Panc1 (cell line): ENCODE measurements around the gene EMB. TPM values are rescaled to one million over a fixed set of nuclear protein-coding genes. Genes with fewer than 3 reads are reported as not detected.
"Not testable (repeated sequence)": the region's sequence is repeated elsewhere in the genome, so short reads cannot be mapped to it uniquely, and the experiment has no call there.

ENCODE experiments used
- ATAC-seq: fragments of 200-7000 bp; cut with Tn5 transposase; 2 replicates; pipeline ENCODE4 v1.9.1; 2020; ENCODE audit warnings: mild to moderate bottlenecking, moderate library complexity
- BruUV-seq: library from RNA; stranded (reverse); fragments of 400-500 nt; replicated peaks from 2 replicates; lab custom pipeline; 2021; lab: Mats Ljungman, UMichigan
- CTCF ChIA-PET: fragments of 300-600 bp; sonication (Branson Sonifier 250); formaldehyde crosslinking; loops from one replicate; lab custom pipeline; 2022; ENCODE audit warnings: antibody characterized with exemption; lab: Charles Lee
- POLR2A ChIA-PET: fragments of 300-600 bp; sonication (Branson Sonifier 250); formaldehyde crosslinking; loops from one replicate; lab custom pipeline; 2022; ENCODE audit warnings: antibody characterized with exemption; lab: Charles Lee
- DNase-seq: peaks from one replicate; pipeline ENCODE4 v3.0.0-alpha.2; 2010; ENCODE audit warnings: low read depth, low spot score
- H3K27ac ChIP-seq: 2 replicates; pipeline ENCODE4 v1.5.1; 2011; ENCODE audit warnings: mild to moderate bottlenecking, low read length, inconsistent platforms
- H3K27me3 ChIP-seq: fragments of 200-500 bp; sonication (Bioruptor generic); 2 replicates; pipeline ENCODE4 v1.6.0; 2014; ENCODE audit warnings: low read length, inconsistent platforms; ENCODE audit not compliant: control insufficient read depth, insufficient read depth
- H3K36me3 ChIP-seq: fragments of 200-500 bp; sonication (Bioruptor generic); 2 replicates; pipeline ENCODE4 v1.5.1; 2014; ENCODE audit warnings: inconsistent platforms, mild to moderate bottlenecking, low read length, moderate library complexity; ENCODE audit not compliant: control insufficient read depth, insufficient read depth
- H3K4me1 ChIP-seq: 2 replicates; pipeline ENCODE4 v1.5.1; 2011; ENCODE audit warnings: inconsistent platforms, mild to moderate bottlenecking, low read length, moderate library complexity; ENCODE audit not compliant: control insufficient read depth, insufficient read depth
- H3K4me3 ChIP-seq, 2 experiments: 2 replicates each; pipeline ENCODE4 v1.5.1; 2011 to 2012; ENCODE audit warnings: low read depth in 2 of 2, low read length in 2 of 2, mild to moderate bottlenecking in 2 of 2, inconsistent platforms in 1 of 2, moderate library complexity in 1 of 2
- H3K9me3 ChIP-seq: fragments of 200-500 bp; sonication (Bioruptor generic); 2 replicates; pipeline ENCODE4 v1.5.1; 2014; ENCODE audit warnings: low read depth, mild to moderate bottlenecking, inconsistent platforms, low read length, moderate library complexity; ENCODE audit not compliant: control insufficient read depth, insufficient read depth
- POLR2AphosphoS5 ChIP-seq: IDR thresholded peaks from 2 replicates; pipeline ENCODE4 v1.6.1; 2012; ENCODE audit warnings: mild to moderate bottlenecking, low read depth, low read length, moderate library complexity
- SIN3A ChIP-seq: IDR thresholded peaks from 2 replicates; pipeline ENCODE4 v1.6.1; 2012; ENCODE audit warnings: low read depth, mild to moderate bottlenecking, low read length, moderate library complexity, borderline replicate concordance; ENCODE audit not compliant: insufficient read depth
- TCF7L2 ChIP-seq: IDR thresholded peaks from 2 replicates; pipeline ENCODE4 v1.6.1; 2011; ENCODE audit warnings: mild to moderate bottlenecking, low read depth, low read length, inconsistent platforms
- in situ Hi-C: cut with HindIII; loops from 2 replicates; pipeline ENCODE4 v1.10.0; 2016; ENCODE audit warnings: low sequenced_read_pairs, low pct_unique_long_range_greater_than_20kb
- intact Hi-C: fragments of 100-400 bp; cut with micrococcal nuclease; formaldehyde crosslinking; loops from one replicate; pipeline ENCODE4 v1.10.0; 2022; ENCODE audit not compliant: unreplicated experiment
- total RNA-seq: library from RNA; stranded (reverse); gene quantifications from one replicate; pipeline ENCODE4 v1.2.1, GENCODE V29; 2021; ENCODE audit not compliant: unreplicated experiment
- TF ChIP-seq, protein P1 (sequence below), 2 experiments: IDR thresholded peaks; 2 replicates each; pipeline ENCODE4 v1.6.1; 2011 to 2012; ENCODE audit warnings: low read depth in 2 of 2, control low read depth in 1 of 2, low read length in 1 of 2, mild to moderate bottlenecking in 1 of 2, moderate library complexity in 1 of 2; ENCODE audit not compliant: insufficient read depth in 1 of 2
- TF ChIP-seq, protein P2 (sequence below): fragments of 450-650 bp; IDR thresholded peaks from 2 replicates; pipeline ENCODE4 v1.5.1; 2017; ENCODE audit warnings: mild to moderate bottlenecking

The EMB gene
- total RNA-seq, 1 experiment from 2014 or later = 65.9 TPM

DNA sequence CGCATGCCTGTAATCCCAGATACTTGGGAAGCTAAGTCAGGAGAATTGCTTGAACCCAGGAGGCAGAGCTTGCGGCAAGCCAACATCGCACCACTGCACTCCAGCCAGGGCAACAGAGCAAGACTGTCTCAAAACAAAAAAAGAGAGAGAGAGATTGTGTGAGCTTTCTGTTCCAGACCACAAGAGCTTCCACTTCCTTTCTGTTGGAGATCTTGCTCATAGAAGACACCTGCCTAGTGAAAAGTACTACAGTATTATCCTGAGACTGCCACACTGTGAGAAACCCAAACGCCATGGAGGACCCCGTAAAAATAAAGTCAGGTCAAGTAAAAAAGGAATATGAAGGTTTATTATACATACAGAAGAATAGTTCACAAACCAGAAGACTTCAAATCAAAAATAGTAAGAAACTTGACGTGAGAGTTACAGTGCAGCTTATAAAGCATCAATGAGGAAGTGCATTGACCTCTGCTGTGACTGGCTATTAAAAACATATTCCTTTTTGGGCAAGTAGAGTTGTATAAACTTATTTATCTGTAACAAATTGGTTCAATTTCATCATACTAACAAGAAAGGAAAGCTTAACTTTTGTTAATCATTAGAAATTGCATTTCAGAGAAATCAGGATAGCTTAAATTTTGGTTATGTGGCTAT is 4.3 kb upstream of the EMB start:
- no peak overlapping the region for H3K27ac ChIP-seq
- H3K9me3 ChIP-seq = no peaks in the 10 kb centered on the region
- POLR2A ChIA-PET = no interaction called here
- H3K4me3 ChIP-seq = no peak overlapping the region
- BruUV-seq = no TSS peak
- no peaks in the 10 kb centered on the region for H3K36me3 ChIP-seq
- TF ChIP-seq SIN3A (no peak), POLR2AphosphoS5 (no peak), TCF7L2 (no peak)
- TF ChIP-seq, protein P1, sequence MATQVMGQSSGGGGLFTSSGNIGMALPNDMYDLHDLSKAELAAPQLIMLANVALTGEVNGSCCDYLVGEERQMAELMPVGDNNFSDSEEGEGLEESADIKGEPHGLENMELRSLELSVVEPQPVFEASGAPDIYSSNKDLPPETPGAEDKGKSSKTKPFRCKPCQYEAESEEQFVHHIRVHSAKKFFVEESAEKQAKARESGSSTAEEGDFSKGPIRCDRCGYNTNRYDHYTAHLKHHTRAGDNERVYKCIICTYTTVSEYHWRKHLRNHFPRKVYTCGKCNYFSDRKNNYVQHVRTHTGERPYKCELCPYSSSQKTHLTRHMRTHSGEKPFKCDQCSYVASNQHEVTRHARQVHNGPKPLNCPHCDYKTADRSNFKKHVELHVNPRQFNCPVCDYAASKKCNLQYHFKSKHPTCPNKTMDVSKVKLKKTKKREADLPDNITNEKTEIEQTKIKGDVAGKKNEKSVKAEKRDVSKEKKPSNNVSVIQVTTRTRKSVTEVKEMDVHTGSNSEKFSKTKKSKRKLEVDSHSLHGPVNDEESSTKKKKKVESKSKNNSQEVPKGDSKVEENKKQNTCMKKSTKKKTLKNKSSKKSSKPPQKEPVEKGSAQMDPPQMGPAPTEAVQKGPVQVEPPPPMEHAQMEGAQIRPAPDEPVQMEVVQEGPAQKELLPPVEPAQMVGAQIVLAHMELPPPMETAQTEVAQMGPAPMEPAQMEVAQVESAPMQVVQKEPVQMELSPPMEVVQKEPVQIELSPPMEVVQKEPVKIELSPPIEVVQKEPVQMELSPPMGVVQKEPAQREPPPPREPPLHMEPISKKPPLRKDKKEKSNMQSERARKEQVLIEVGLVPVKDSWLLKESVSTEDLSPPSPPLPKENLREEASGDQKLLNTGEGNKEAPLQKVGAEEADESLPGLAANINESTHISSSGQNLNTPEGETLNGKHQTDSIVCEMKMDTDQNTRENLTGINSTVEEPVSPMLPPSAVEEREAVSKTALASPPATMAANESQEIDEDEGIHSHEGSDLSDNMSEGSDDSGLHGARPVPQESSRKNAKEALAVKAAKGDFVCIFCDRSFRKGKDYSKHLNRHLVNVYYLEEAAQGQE (IDR thresholded peaks at IDR 0.05; ENCODE audit: insufficient read depth in 1 of 2, low read depth in 2 of 2, low read length in 1 of 2) = no peak
- TF ChIP-seq, protein P2, sequence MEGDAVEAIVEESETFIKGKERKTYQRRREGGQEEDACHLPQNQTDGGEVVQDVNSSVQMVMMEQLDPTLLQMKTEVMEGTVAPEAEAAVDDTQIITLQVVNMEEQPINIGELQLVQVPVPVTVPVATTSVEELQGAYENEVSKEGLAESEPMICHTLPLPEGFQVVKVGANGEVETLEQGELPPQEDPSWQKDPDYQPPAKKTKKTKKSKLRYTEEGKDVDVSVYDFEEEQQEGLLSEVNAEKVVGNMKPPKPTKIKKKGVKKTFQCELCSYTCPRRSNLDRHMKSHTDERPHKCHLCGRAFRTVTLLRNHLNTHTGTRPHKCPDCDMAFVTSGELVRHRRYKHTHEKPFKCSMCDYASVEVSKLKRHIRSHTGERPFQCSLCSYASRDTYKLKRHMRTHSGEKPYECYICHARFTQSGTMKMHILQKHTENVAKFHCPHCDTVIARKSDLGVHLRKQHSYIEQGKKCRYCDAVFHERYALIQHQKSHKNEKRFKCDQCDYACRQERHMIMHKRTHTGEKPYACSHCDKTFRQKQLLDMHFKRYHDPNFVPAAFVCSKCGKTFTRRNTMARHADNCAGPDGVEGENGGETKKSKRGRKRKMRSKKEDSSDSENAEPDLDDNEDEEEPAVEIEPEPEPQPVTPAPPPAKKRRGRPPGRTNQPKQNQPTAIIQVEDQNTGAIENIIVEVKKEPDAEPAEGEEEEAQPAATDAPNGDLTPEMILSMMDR = no peak
- intact Hi-C loops (no loop called here), in situ Hi-C loops (no loop called here)
- peaks cover 4% of the 10 kb centered on the region; the same call in 1 of the 2 replicates for H3K4me1 ChIP-seq
- ATAC-seq = no peak
- H3K27me3 ChIP-seq = no peaks in the 10 kb centered on the region
- CTCF ChIA-PET = no interaction called here
- no peak for DNase-seq

DNA sequence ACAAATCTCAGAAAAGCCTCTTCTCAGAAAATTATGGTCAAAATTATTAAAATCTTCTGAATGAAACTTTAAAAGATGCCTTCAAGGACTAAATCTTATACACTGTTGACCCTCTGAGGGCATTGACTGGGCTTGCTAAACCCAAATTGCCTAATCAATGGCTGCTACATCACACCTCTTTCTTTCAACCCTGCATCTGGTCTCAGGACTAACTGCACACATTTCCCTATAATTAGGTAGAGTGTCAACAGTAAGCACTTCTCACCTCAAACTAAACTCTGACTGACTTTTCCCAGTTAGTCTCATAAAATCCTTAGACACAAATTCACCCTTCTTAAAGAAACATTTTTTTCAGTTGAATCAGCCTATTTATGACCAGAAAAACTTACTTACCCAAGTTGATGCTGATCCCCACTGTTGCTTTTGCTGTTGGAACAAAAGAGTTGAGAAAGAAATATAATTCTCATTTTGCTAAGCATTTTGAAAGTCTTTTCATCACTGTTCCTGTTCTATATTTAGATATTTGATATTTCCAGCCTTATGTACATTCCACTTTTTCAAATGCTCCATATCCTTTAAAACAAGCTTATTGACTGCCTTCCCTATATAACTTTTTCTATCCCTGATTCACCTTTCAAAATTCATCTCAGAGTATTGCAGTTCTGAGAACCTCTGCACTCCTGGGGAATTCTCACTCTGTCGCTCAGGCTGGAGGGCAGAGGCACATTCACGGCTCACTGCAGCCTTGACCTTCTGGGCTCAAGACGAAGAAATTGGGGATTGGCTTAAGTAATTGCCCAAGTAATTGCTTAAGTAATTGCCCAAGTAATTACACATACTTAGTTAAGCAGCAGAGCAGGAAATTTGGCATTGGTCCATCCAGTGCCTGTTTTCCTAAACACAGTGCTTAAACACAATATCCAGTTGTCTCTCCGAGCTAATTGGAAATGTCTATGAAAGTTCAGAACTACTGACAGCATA is 1.8 kb upstream of the EMB start:
- in situ Hi-C loops, H3K27ac ChIP-seq, H3K4me3 ChIP-seq, CTCF ChIA-PET, DNase-seq, POLR2A ChIA-PET, H3K27me3 ChIP-seq, BruUV-seq, H3K4me1 ChIP-seq, intact Hi-C loops, H3K36me3 ChIP-seq, H3K9me3 ChIP-seq, ATAC-seq: not testable (repeated sequence)
